ENCODE results near the gene HAND2.

The HAND2 gene

GRCh38 chr4:173564461-173564860 lies 34.4 kb upstream of the HAND2 start:
- TF ChIP-seq POLR2AphosphoS5 (IDR thresholded peaks at IDR 0.05; ENCODE audit: low read depth, low read length): no peak
- no peak for TF ChIP-seq REST (IDR thresholded peaks at IDR 0.05; ENCODE audit: insufficient read depth in 1 of 2, low read depth in 2 of 2, low read length in 2 of 2)
- no peak for TF ChIP-seq TAF1 (IDR thresholded peaks at IDR 0.05; ENCODE audit: borderline replicate concordance, insufficient read depth, low read length)
- TF ChIP-seq SIN3A (IDR thresholded peaks at IDR 0.05; ENCODE audit: borderline replicate concordance, insufficient read depth, low read length): no peak
- no peak for TF ChIP-seq FOXP2 (optimal IDR thresholded peaks at IDR 0.05; ENCODE audit: borderline replicate concordance, extremely low read depth, extremely low read length, insufficient read depth)

GRCh38 chr4:173560896-173561295 lies 30.9 kb upstream of the HAND2 start:
- TF ChIP-seq TAF1 (IDR thresholded peaks at IDR 0.05; ENCODE audit: borderline replicate concordance, insufficient read depth, low read length) (no peak), REST (IDR thresholded peaks at IDR 0.05; ENCODE audit: insufficient read depth in 1 of 2, low read depth in 2 of 2, low read length in 2 of 2) (no peak), SIN3A (IDR thresholded peaks at IDR 0.05; ENCODE audit: borderline replicate concordance, insufficient read depth, low read length) (no peak), POLR2AphosphoS5 (IDR thresholded peaks at IDR 0.05; ENCODE audit: low read depth, low read length) (no peak), FOXP2 (optimal IDR thresholded peaks at IDR 0.05; ENCODE audit: borderline replicate concordance, extremely low read depth, extremely low read length, insufficient read depth) (no peak)

- TF ChIP-seq REST (IDR thresholded peaks at IDR 0.05; ENCODE audit: insufficient read depth in 1 of 2, low read depth in 2 of 2, low read length in 2 of 2) (no peak), TAF1 (IDR thresholded peaks at IDR 0.05; ENCODE audit: borderline replicate concordance, insufficient read depth, low read length) (no peak), SIN3A (IDR thresholded peaks at IDR 0.05; ENCODE audit: borderline replicate concordance, insufficient read depth, low read length) (no peak), POLR2AphosphoS5 (IDR thresholded peaks at IDR 0.05; ENCODE audit: low read depth, low read length) (no peak), FOXP2 (optimal IDR thresholded peaks at IDR 0.05; ENCODE audit: borderline replicate concordance, extremely low read depth, extremely low read length, insufficient read depth) (no peak)
Observed at GRCh38 chr4:173556398-173557131, 26.5 kb upstream of the HAND2 start.

DNA sequence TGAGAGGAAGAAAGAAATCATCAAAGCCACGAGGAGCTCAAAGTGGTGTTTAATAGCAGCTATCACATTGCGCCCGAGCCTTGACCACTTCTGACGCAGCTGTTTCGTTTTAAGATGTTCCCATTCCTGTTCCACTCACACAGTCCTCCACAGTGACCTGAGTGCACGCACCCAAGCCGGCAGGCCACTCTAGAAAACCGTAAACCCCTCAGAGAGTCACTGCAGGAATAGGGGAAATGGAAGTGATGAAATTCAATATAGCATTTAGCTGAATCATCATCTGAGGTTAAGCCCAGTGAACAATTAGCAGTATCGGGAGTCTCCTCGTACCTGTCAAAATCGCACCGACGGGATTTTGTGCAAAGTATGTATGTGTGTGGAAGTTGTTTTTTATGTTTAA lies 17.9 kb upstream of the HAND2 start:
- TF ChIP-seq POLR2AphosphoS5 (IDR thresholded peaks at IDR 0.05; ENCODE audit: low read depth, low read length) (no peak), SIN3A (IDR thresholded peaks at IDR 0.05; ENCODE audit: borderline replicate concordance, insufficient read depth, low read length) (no peak), REST (IDR thresholded peaks at IDR 0.05; ENCODE audit: insufficient read depth in 1 of 2, low read depth in 2 of 2, low read length in 2 of 2) (no peak)

- TF ChIP-seq TAF1 (IDR thresholded peaks at IDR 0.05; ENCODE audit: borderline replicate concordance, insufficient read depth, low read length) (no peak), SIN3A (IDR thresholded peaks at IDR 0.05; ENCODE audit: borderline replicate concordance, insufficient read depth, low read length) (no peak), FOXP2 (optimal IDR thresholded peaks at IDR 0.05; ENCODE audit: borderline replicate concordance, extremely low read depth, extremely low read length, insufficient read depth) (no peak), POLR2AphosphoS5 (IDR thresholded peaks at IDR 0.05; ENCODE audit: low read depth, low read length) (no peak), REST (IDR thresholded peaks at IDR 0.05; ENCODE audit: insufficient read depth in 1 of 2, low read depth in 2 of 2, low read length in 2 of 2) (no peak)
Observed at GRCh38 chr4:173546776-173547175, 16.7 kb upstream of the HAND2 start.

Measured in PFSK-1 (cell line).